GM21515 (cell line): ENCODE results near the gene PTPRJ.

ENCODE experiments used
- ATAC-seq: cut with Tn5 transposase; IDR thresholded peaks from one replicate; pipeline ENCODE4 v1.9.1; 2021; ENCODE audit not compliant: unreplicated experiment

PTPRJ gene

DNA sequence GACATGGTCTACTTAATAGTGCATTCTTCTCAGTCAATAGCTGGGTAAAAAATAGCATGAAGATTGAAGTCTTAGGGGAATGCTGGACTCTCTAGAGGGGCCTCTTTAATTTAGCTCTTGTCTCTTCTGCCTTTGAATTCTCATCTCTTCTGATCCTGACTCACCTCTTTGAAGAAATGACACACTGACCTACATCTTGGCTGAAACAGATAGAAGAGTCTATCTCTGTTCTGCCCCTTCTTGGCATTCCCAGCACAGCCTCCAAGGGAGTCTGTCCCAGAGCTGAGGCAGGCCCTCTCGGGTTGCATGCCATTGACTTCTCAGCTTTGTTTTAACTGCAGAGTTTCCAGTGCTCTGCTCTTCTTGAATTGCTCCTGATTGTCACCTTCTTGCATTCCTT, 55.7 kb downstream of the PTPRJ start:
- ATAC-seq = no peak

- ATAC-seq = no peak
Measured at GRCh38 chr11:48036466-48036865, 56.1 kb downstream of the PTPRJ start.

DNA sequence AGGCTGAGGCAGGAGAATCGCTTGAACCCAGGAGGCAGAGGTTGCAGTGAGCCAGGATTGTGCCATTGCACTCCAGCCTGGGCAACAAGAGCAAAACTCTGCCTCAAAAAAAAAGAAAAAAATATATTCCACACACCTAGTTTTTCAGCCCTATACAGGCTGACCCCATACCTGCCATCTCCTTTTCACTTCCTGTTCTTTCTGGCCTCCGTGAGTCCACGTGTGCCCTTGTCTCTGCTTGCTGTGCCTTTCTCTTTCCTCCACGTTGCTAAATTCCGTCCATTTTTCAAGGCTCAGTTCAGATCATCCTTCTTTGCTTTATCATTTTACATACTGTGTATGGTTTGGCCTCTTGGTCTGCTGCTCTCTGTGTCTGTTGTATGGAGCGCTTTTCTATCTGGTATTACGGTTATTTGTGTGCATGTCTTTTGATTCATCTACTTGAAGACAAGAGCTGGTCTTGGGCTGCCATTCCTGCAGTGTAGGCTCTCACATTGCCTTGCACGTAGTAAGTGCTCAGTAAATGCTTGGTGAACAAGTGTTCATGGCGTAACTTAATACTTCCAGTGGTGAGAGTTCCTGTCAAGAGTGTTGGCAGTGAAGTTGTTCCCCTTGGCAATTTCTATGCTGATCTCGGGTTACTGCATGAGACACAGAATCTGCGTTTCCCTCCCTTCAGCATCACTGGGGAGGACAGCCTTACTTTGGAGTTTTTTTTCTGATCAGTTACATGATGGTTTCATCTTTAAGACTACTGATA, 57.5 kb downstream of the PTPRJ start:
- ATAC-seq = no peak

GRCh38 chr11:48040830-48041444, 60.6 kb downstream of the PTPRJ start:
- no peak for ATAC-seq

DNA sequence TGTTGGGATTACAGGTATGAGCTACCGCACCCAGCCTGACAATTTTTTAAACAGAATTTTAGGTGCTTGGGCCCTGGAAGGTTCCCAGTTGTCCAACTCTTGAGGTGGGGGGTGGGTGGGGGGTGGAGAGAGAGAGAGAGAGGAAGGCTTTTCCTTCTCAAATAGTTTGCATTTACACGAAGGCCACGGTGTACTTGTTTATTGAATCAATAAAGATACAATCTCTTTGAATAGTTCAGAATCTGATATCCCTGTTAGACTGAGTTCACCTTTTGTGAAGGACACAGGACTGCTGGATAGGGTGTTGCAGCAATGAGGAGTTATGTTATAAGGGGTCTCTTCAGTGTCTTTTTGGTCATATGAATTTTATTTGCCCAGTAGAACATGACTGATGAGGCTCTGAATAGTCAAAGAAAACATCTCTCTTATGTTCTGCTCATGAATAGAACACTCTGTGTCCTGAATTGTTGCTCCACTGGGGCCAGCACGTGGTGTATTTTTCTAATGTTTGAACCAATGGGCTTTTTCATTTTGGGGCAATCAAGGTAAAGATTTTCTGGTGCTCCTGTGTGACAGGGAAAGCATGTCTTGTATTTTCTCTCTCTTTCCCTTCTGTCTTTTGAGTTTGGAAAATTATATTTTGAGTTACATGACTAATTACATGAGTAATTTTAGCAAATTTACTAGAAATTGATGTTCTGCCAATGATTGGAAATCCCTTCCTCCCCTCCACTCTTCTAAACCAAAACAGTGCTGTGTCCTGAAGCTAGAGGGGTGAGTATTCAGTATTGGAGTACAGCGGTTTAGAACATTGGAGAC, 61.7 kb downstream of the PTPRJ start:
- no peak for ATAC-seq

DNA sequence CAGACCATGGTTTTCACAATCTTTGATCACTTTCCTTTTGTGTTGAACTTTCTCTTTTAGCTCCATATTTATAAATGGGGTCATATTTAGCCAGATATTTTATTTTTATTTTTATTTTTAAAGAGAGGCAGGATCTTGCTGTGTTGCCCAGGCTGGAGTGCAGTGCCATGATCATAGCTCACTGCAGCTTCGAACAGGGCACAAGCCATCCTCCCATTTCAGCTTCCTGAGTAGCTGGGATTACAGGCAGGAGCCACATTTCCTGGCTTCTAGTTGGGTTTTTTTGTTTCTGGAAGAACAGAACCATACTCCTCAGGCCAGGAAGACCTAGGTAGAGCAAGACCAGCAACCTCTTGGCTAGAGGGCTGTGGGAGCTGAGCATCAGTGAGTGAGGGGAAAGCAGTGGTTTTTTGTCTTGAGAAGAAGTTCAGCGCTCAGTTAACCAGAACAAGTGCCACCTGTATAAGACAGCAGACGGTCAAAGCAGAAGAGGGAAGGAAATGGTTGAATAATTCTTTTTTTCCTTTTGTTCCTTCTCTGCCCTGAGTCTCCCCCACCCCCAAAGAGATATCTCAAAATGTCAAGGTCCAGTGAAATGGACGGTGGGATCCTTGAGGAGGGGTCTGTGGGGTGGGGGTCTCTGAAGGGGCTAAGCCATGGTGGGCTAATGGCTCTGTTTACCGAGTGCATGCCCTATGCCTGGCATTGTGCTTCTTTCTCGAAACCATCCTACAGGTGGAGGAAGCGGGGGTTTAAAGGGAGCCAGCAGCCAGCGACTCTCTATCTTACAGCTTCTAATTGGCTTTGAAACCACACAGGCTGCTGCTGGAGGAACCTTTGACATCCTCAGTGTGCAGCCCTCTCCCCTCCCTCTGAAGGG, 63.0 kb downstream of the PTPRJ start:
- ATAC-seq = no peak

GRCh38 chr11:48043991-48044512, 63.7 kb downstream of the PTPRJ start:
- no peak for ATAC-seq

DNA sequence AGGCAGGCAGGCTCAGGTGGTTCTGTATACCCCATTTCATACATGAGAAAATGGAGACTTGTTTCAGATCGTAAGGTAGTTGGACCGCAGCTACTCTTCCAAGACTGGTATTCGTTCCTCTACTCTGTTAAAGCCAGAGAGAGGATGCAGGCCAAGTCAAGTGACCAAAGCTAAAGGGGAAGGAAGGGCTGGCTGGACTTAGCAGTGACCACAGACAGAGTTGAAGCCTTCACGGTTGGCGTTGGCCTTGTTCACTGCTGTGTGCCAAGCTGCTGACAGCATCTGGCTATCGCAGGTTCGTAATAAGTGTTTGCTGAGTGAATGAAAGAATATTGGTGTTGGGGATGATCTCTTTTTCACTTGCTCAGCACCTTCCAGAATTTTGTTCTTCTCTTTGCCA, 64.2 kb downstream of the PTPRJ start:
- no peak for ATAC-seq

DNA sequence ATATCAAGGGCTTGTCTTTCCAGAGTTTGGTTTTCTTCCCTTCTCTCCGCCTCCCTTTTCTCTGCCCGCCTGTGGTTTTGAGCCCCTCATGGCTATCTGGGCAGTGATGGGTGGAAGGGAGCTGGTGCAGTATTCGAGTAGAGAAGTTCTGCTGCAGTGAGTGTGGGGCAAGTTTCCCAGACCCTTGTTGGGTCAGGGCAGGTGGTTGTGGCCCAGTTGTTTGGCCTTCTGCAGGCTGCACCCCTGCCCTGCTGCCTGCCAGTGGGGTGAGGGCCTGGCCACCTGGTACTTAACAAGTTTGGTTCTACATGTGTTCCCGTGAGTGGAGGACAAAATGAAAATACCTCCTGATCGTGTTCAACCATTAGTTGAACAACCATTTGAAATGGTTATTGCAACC, 65.2 kb downstream of the PTPRJ start:
- ATAC-seq = no peak

- no peak for ATAC-seq
Measured at GRCh38 chr11:48047616-48048015, 67.3 kb downstream of the PTPRJ start.

DNA sequence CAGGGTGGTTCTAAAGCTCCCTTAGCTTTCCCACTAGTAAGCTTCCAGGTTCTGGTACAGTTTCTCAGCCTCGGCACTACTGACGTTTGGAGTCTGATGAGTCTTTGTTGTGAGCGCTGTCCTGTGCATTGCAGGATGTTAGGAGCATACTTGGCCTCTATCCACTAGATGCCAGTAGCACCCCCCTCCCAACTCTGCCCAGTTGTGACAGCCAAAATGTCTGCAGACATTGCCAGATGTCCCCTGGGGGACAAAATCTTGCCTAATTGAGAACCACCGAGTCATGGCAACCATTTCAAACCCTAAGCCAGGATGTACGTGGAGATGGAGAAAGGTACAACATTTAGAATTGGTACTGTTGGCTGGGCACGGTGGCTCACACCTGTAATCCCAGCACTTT, 68.7 kb downstream of the PTPRJ start:
- ATAC-seq = no peak

DNA sequence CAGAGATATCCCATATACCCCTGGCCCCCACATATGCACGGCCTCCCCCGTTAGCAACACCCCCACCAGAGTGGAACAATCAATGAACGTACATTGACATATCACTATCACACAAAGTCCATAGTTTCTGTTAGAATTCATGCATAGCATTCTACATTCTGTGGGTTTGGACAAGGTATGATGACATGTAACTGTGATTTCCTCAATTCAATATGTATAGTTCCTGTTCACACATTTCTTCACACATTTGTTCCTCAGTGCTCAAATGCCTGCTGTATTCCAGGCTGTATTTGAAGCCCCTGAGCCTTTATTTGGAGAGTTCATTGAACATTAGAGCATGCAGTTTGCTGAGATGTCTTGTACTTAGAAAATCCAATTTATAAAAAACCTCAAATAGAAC, 69.9 kb downstream of the PTPRJ start:
- no peak for ATAC-seq

- no peak for ATAC-seq
Measured at GRCh38 chr11:48051217-48051830, 71.0 kb downstream of the PTPRJ start.

- no peak for ATAC-seq
Measured at GRCh38 chr11:48052183-48053044, 72.1 kb downstream of the PTPRJ start.

DNA sequence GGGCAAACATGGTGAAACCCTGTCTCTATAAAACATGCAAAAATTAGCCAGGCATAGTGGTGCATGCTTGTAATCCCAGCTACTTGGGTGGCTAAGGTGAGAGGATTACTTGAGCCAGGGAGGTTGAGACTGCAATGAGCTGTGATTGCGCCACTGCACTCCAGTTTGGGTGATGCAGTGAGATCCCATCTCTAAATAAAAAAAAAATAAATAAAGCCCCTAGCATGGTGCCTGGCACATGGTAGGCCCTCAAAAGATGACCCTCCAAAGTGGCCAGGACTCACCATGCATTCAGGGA, 74.6 kb downstream of the PTPRJ start:
- no peak for ATAC-seq

GRCh38 chr11:48055292-48056132, 75.2 kb downstream of the PTPRJ start:
- peak; percentile 55 for ATAC-seq

- ATAC-seq = no peak
Measured at GRCh38 chr11:48056325-48057183, 76.2 kb downstream of the PTPRJ start.

- ATAC-seq = no peak
Measured at GRCh38 chr11:48058064-48058463, 77.7 kb downstream of the PTPRJ start.
